Caco-2 (cell line): ENCODE data around the gene DDN. TPM values are rescaled to one million over a fixed set of nuclear protein-coding genes. Genes with fewer than 3 reads are reported as not detected.
A peak's percentile ranks its signal among the peaks of the same experiment; 100 is the strongest.

Experiments used
- BruUV-seq: library from RNA; stranded (reverse); fragments of 400-500 nt; replicated peaks from 2 replicates; lab custom pipeline; 2021; lab: Mats Ljungman, UMichigan
- CTCF ChIA-PET: fragments of 300-600 bp; sonication (Branson Sonifier 250); formaldehyde crosslinking; loops from one replicate; lab custom pipeline; 2022; ENCODE audit warnings: antibody characterized with exemption; lab: Charles Lee
- POLR2A ChIA-PET: fragments of 300-600 bp; sonication (Branson Sonifier 250); formaldehyde crosslinking; loops from one replicate; lab custom pipeline; 2022; ENCODE audit warnings: antibody characterized with exemption; lab: Charles Lee
- DNase-seq, 2 experiments: peaks; one replicate each; pipeline versions ENCODE4 v3.0.0 to v3.0.0-alpha.2; 2020 to 2022
- H3K27me3 ChIP-seq: replicated peaks from 2 replicates; pipeline ENCODE4 v1.6.0; 2011; ENCODE audit warnings: low read length; ENCODE audit not compliant: control insufficient read depth, insufficient read depth
- H3K36me3 ChIP-seq: 2 replicates; pipeline ENCODE4 v1.5.1; 2011; ENCODE audit warnings: low read length; ENCODE audit not compliant: control insufficient read depth, insufficient read depth
- H3K4me1 ChIP-seq: fragments of 250-450 bp; sonication (Bioruptor Pico); 2 replicates; pipeline ENCODE4 v1.5.1; 2020; ENCODE audit warnings: mild to moderate bottlenecking
- H3K4me3 ChIP-seq: 2 replicates; pipeline ENCODE4 v1.5.1; 2011; ENCODE audit warnings: low read depth, mild to moderate bottlenecking, control low read depth, low read length
- H3K9me3 ChIP-seq: fragments of 250-450 bp; sonication (Bioruptor Pico); 2 replicates; pipeline ENCODE4 v1.5.1; 2020; ENCODE audit warnings: mild to moderate bottlenecking, moderate library complexity
- H3K27ac Mint-ChIP-seq: one replicate; pipeline ENCODE4 v1.8.0; 2022; ENCODE audit warnings: mixed read lengths; ENCODE audit not compliant: unreplicated experiment
- H3K27me3 Mint-ChIP-seq: one replicate; pipeline ENCODE4 v1.8.0; 2022; ENCODE audit warnings: mixed read lengths; ENCODE audit not compliant: insufficient read depth, unreplicated experiment
- H3K36me3 Mint-ChIP-seq: one replicate; pipeline ENCODE4 v1.8.0; 2022; ENCODE audit warnings: mild to moderate bottlenecking, mixed read lengths; ENCODE audit not compliant: insufficient read depth, unreplicated experiment
- H3K4me1 Mint-ChIP-seq: one replicate; pipeline ENCODE4 v1.8.0; 2022; ENCODE audit warnings: low read depth, mixed read lengths; ENCODE audit not compliant: unreplicated experiment
- H3K4me3 Mint-ChIP-seq: one replicate; pipeline ENCODE4 v1.8.0; 2022; ENCODE audit warnings: mild to moderate bottlenecking, moderate library complexity, mixed read lengths; ENCODE audit not compliant: unreplicated experiment
- H3K9me3 Mint-ChIP-seq: one replicate; pipeline ENCODE4 v1.8.0; 2022; ENCODE audit warnings: mixed read lengths; ENCODE audit not compliant: unreplicated experiment
- intact Hi-C: fragments of 100-400 bp; cut with micrococcal nuclease; formaldehyde crosslinking; loops from one replicate; pipeline ENCODE4 v1.10.0; 2022; ENCODE audit not compliant: unreplicated experiment
- total RNA-seq: library from RNA; stranded (reverse); gene quantifications from 2 replicates; pipeline ENCODE4 v1.2.3, GENCODE V29; 2022
- TF ChIP-seq, protein P1 (sequence below), 2 experiments: fragments of 200-600 bp in 1 of 2; IDR thresholded peaks; 1 replicate in 1 of 2; 2 replicates in 1 of 2; pipeline versions ENCODE4 v1.5.1 to v1.8.0; 2011 to 2022; ENCODE audit warnings: antibody characterized with exemption in 1 of 2, control low read depth in 1 of 2, inconsistent platforms in 1 of 2, low read depth in 1 of 2, low read length in 1 of 2, mild to moderate bottlenecking in 1 of 2, moderate library complexity in 1 of 2; ENCODE audit not compliant: insufficient read depth in 1 of 2, severe bottlenecking in 1 of 2, unreplicated experiment in 1 of 2

The DDN gene
- total RNA-seq, 1 experiment from 2014 or later: 1.9 TPM

DNA sequence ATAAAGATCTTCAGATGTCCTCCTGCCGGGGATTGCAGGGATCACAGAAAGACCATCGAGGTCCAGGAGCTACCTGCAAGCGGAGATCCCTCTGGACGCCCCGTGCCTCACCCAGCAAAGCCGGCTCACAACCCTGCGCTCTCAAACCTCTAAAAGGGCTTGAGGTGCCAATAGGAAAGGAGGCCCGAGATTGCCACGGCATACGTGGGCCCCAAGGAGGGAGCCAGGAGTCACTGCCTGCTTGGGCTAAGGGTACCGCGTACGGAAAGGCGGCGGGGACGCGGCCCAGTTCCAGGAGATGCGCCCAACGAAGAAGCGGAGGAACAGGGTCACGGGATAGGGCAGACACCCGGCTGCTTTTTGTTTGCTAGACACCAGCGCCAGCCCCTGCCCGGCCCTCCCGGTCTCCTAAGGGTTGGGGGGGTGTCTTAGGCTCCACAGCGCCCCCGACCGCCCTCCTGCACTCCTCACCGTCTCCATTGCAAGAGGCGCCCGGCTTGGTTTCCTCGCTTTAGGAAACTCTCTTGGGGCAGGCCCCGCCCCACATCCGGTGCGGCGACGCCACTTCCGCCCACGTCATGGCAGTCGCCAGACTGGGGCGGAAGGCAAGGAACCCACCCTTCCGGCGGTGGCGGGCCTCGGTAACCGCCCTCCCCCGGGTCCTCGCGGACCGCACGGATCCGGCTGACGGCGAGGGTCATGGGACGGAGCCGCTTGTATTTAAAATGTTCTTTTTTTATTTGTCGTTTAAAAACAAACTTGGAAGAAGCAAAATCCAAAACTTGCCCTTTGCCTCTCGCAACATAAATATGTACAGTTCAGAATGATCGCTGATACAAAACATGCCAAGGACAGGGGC is 19.3 kb upstream of the DDN start, which contains the start of gene PRKAG1:
Gene PRKAG1, minus strand, starts transcription at position 516 of the 859 bp plus-strand sequence. Its CDS starts 36 bp downstream, at position 480.
- no peaks in the 10 kb centered on the region for H3K27me3 Mint-ChIP-seq
- TSS peak; percentile 48 for BruUV-seq
- ChIA-PET CTCF (interaction anchor here (0.6 to 2.1 kb wide), 12 partner anchors 13 to 328 kb away, joined by 3 to 33 read pairs (median 5); partner anchors contain the start of genes ARF3, DDN, DNAJC22 and RHEBL1), POLR2A (interaction anchor here (0.8 to 1.0 kb wide), 3 partner anchors 21 to 61 kb away, joined by 3 to 6 read pairs (median 5); partner anchors contain the start of genes ARF3 and RHEBL1)
- peaks cover 67% of the 10 kb centered on the region for H3K36me3 Mint-ChIP-seq
- TF ChIP-seq, protein P1, sequence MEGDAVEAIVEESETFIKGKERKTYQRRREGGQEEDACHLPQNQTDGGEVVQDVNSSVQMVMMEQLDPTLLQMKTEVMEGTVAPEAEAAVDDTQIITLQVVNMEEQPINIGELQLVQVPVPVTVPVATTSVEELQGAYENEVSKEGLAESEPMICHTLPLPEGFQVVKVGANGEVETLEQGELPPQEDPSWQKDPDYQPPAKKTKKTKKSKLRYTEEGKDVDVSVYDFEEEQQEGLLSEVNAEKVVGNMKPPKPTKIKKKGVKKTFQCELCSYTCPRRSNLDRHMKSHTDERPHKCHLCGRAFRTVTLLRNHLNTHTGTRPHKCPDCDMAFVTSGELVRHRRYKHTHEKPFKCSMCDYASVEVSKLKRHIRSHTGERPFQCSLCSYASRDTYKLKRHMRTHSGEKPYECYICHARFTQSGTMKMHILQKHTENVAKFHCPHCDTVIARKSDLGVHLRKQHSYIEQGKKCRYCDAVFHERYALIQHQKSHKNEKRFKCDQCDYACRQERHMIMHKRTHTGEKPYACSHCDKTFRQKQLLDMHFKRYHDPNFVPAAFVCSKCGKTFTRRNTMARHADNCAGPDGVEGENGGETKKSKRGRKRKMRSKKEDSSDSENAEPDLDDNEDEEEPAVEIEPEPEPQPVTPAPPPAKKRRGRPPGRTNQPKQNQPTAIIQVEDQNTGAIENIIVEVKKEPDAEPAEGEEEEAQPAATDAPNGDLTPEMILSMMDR (IDR thresholded peaks at IDR 0.05; ENCODE audit: insufficient read depth in 1 of 2, low read depth in 1 of 2, low read length in 1 of 2, severe bottlenecking in 1 of 2, unreplicated experiment in 1 of 2): peak; percentile 40 to 77
- Histone ChIP-seq H3K36me3 (no peaks in the 10 kb centered on the region), H3K27me3 (no peaks in the 10 kb centered on the region), H3K4me1 (0 out of 2 replicates have a peak, but pooled peaks cover 4% of the 10 kb centered on the region), H3K9me3 (no peaks in the 10 kb centered on the region), H3K4me3 (peak within 1 kb of the TSS; percentile 73)
- H3K27ac Mint-ChIP-seq: peak within 1 kb of the TSS; percentile 98
- DNase-seq: peak; percentile 97 to 98
- H3K4me1 Mint-ChIP-seq: peaks cover 19% of the 10 kb centered on the region
- no peaks in the 10 kb centered on the region for H3K9me3 Mint-ChIP-seq
- intact Hi-C loops: loop anchor here (1.0 kb wide), 2 partner anchors 23 to 61 kb away; partner anchors contain the start of gene ARF3
- H3K4me3 Mint-ChIP-seq: peak within 1 kb of the TSS; percentile 91

DNA sequence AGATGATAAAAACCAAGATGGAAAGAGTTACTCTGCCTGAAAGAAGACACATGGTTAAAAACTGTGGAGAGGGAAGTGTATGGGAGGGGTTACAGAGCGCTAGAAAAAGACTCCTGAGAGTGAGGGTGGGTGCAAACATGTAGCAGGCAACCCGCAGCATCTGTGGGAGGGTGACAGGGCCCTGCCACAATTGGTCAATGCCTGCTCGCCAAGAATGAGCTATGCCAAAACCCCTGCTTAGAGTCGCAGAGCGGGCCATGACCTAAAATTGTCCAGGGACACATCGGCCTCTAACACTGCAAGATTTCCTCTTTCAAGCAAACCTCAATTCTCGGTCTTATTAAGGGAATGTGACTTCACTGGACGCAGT is 18.7 kb upstream of the DDN start:
- Histone ChIP-seq H3K36me3 (no peaks in the 10 kb centered on the region), H3K4me1 (0 out of 2 replicates have a peak, but pooled peaks cover 4% of the 10 kb centered on the region), H3K9me3 (no peaks in the 10 kb centered on the region), H3K27me3 (no peaks in the 10 kb centered on the region), H3K4me3 (peak overlapping the region; percentile 73)
- intact Hi-C loops: loop anchor here (1.0 kb wide), 2 partner anchors 23 to 61 kb away; partner anchors contain the start of gene ARF3
- TF ChIP-seq, protein P1 (IDR thresholded peaks at IDR 0.05; ENCODE audit: insufficient read depth in 1 of 2, low read depth in 1 of 2, low read length in 1 of 2, severe bottlenecking in 1 of 2, unreplicated experiment in 1 of 2): no peak
- Mint-ChIP-seq H3K27ac (peak overlapping the region; percentile 98), H3K9me3 (no peaks in the 10 kb centered on the region), H3K4me3 (peak overlapping the region; percentile 91), H3K4me1 (peaks cover 19% of the 10 kb centered on the region), H3K36me3 (peaks cover 66% of the 10 kb centered on the region), H3K27me3 (no peaks in the 10 kb centered on the region)
- ChIA-PET POLR2A (interaction anchor here (0.8 to 1.0 kb wide), 3 partner anchors 20 to 60 kb away, joined by 3 to 6 read pairs (median 5); partner anchors contain the start of genes ARF3 and RHEBL1), CTCF (interaction anchor here (0.6 to 1.9 kb wide), 11 partner anchors 12 to 329 kb away, joined by 3 to 18 read pairs (median 5); partner anchors contain the start of genes ARF3, DDN, DNAJC22 and RHEBL1)
- no peak for DNase-seq
- no TSS peak for BruUV-seq

DNA sequence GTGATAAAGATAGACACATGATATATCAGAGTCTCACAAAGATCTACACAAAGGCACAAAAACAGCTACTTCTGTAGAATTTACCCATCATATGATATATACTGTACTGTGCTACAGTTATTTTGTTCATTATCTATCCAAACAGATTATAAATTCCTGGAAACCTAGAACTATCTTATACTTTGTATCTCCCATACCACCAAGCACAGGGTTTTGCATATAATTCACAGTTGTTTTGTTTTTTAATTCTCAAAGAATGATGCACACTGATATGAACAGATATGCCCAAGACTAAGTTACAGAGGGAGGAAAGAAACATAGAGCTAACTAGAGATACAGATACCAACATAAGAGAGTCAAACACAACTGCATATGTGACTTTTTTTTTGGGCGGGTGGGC is 16.0 kb upstream of the DDN start:
- H3K27me3 ChIP-seq: no peaks in the 10 kb centered on the region
- ChIA-PET CTCF (interaction anchor here (0.5 to 0.8 kb wide), 2 partner anchors 18 to 128 kb away, joined by 3 to 7 read pairs; no protein-coding TSS in a partner anchor), POLR2A (no interaction called here)
- TF ChIP-seq, protein P1 (IDR thresholded peaks at IDR 0.05; ENCODE audit: insufficient read depth in 1 of 2, low read depth in 1 of 2, low read length in 1 of 2, severe bottlenecking in 1 of 2, unreplicated experiment in 1 of 2): no peak
- BruUV-seq: no TSS peak
- peaks cover 53% of the 10 kb centered on the region for H3K36me3 Mint-ChIP-seq
- intact Hi-C loops: no loop called here
- H3K4me1 ChIP-seq: 0 out of 2 replicates have a peak, but pooled peaks cover 4% of the 10 kb centered on the region
- DNase-seq: no peak
- H3K4me3 ChIP-seq: no peak overlapping the region
- H3K9me3 ChIP-seq: no peaks in the 10 kb centered on the region
- H3K4me1 Mint-ChIP-seq: peaks cover 26% of the 10 kb centered on the region
- no peaks in the 10 kb centered on the region for H3K9me3 Mint-ChIP-seq
- H3K27me3 Mint-ChIP-seq: no peaks in the 10 kb centered on the region
- no peak overlapping the region for H3K4me3 Mint-ChIP-seq
- no peaks in the 10 kb centered on the region for H3K36me3 ChIP-seq
- H3K27ac Mint-ChIP-seq: no peak overlapping the region
